GM23338 (cell line): ENCODE data around the gene RASL11A. TPM values are rescaled to one million over a fixed set of nuclear protein-coding genes. Genes with fewer than 3 reads are reported as not detected.

ENCODE experiments used
- ATAC-seq: fragments of 200-7000 bp; cut with Tn5 transposase; 3 replicates; pipeline ENCODE4 v1.9.1; 2020
- DNase-seq: peaks from one replicate; pipeline ENCODE4 v3.0.0-alpha.2; 2015; ENCODE audit warnings: low spot score
- H2AFZ ChIP-seq: fragments of 200-600 bp; sonication (generic); 2 replicates; pipeline ENCODE4 v1.8.0; 2016; ENCODE audit warnings: antibody characterized with exemption, mild to moderate bottlenecking, moderate library complexity
- H3F3A ChIP-seq: fragments of 200-600 bp; sonication (generic); replicated peaks from 2 replicates; pipeline ENCODE4 v1.8.0; 2017; ENCODE audit warnings: antibody characterized with exemption, mixed run types, low read depth
- H3K27ac ChIP-seq: fragments of 200-600 bp; sonication (generic); 2 replicates; pipeline ENCODE4 v1.6.1; 2016; ENCODE audit warnings: low read depth
- H3K27me3 ChIP-seq: fragments of 200-600 bp; sonication (generic); 2 replicates; pipeline ENCODE4 v1.8.0; 2016; ENCODE audit warnings: mild to moderate bottlenecking, mixed run types, moderate library complexity; ENCODE audit not compliant: insufficient read depth
- H3K36me3 ChIP-seq: fragments of 200-600 bp; sonication (generic); 2 replicates; pipeline ENCODE4 v1.8.0; 2016; ENCODE audit warnings: mild to moderate bottlenecking; ENCODE audit not compliant: insufficient read depth
- H3K4me1 ChIP-seq: fragments of 200-600 bp; sonication (generic); 2 replicates; pipeline ENCODE4 v1.8.0; 2016; ENCODE audit warnings: mild to moderate bottlenecking, moderate library complexity; ENCODE audit not compliant: insufficient read depth
- H3K4me2 ChIP-seq: fragments of 200-600 bp; sonication (generic); 2 replicates; pipeline ENCODE4 v1.7.1; 2017; ENCODE audit warnings: mixed run types
- H3K4me3 ChIP-seq: fragments of 200-600 bp; sonication (generic); 2 replicates; pipeline ENCODE4 v1.6.1; 2016; ENCODE audit warnings: mixed run types
- H3K79me2 ChIP-seq: fragments of 200-600 bp; sonication (generic); replicated peaks from 2 replicates; pipeline ENCODE4 v1.8.0; 2017; ENCODE audit warnings: mild to moderate bottlenecking; ENCODE audit not compliant: insufficient read depth
- H3K9me2 ChIP-seq: fragments of 200-600 bp; sonication (generic); 2 replicates; pipeline ENCODE4 v1.8.0; 2017; ENCODE audit not compliant: insufficient read depth
- H4K20me1 ChIP-seq: fragments of 200-600 bp; sonication (generic); replicated peaks from 2 replicates; pipeline ENCODE4 v1.8.0; 2017; ENCODE audit warnings: mild to moderate bottlenecking; ENCODE audit not compliant: insufficient read depth
- H3K27ac Mint-ChIP-seq: 2 replicates; pipeline ENCODE4 v1.8.0; 2020; ENCODE audit warnings: inconsistent platforms, mild to moderate bottlenecking, moderate library complexity, mixed read lengths
- H3K27me3 Mint-ChIP-seq: 3 replicates; pipeline ENCODE4 v1.8.0; 2022; ENCODE audit warnings: low read depth, mild to moderate bottlenecking, moderate library complexity, mixed read lengths, inconsistent platforms; ENCODE audit not compliant: insufficient read depth, poor library complexity
- H3K36me3 Mint-ChIP-seq: 3 replicates; pipeline ENCODE4 v1.8.0; 2021; ENCODE audit warnings: low read depth, mild to moderate bottlenecking, inconsistent platforms, moderate library complexity, mixed read lengths
- H3K4me1 Mint-ChIP-seq: 3 replicates; pipeline ENCODE4 v1.8.0; 2020; ENCODE audit warnings: mild to moderate bottlenecking, inconsistent platforms, mixed read lengths
- H3K4me3 Mint-ChIP-seq: 3 replicates; pipeline ENCODE4 v1.8.0; 2021; ENCODE audit warnings: moderate library complexity, mild to moderate bottlenecking, inconsistent platforms, mixed read lengths
- H3K9me3 Mint-ChIP-seq: 3 replicates; pipeline ENCODE4 v1.8.0; 2020; ENCODE audit warnings: moderate library complexity, mild to moderate bottlenecking, inconsistent platforms, mixed read lengths
- CREB1 ChIP-seq: fragments of 250-450 bp; sonication (Bioruptor Pico); IDR thresholded peaks from 2 replicates; pipeline ENCODE4 v1.5.0; 2020; ENCODE audit warnings: low read depth, mild to moderate bottlenecking, moderate library complexity
- CTCF ChIP-seq, 2 experiments: fragments of 200-600 bp in 1 of 2; sonication (generic) in 1 of 2; conservative IDR thresholded peaks; 2 replicates each; pipeline versions ENCODE4 v1.5.1 to v1.6.1; 2016 to 2017; ENCODE audit warnings: antibody characterized with exemption in 2 of 2, low read depth in 2 of 2, mild to moderate bottlenecking in 2 of 2, moderate library complexity in 1 of 2
- ETS1 ChIP-seq: IDR thresholded peaks from 2 replicates; pipeline ENCODE4 v1.6.1; 2016; ENCODE audit warnings: antibody characterized with exemption
- EZH2 ChIP-seq: fragments of 200-600 bp; sonication (generic); IDR thresholded peaks from one replicate; pipeline ENCODE4 v1.8.0; 2017; ENCODE audit warnings: antibody characterized with exemption, mild to moderate bottlenecking, low read depth; ENCODE audit not compliant: unreplicated experiment
- EZH2phosphoT487 ChIP-seq: fragments of 200-600 bp; sonication (generic); IDR thresholded peaks from one replicate; pipeline ENCODE4 v1.8.1; 2018; ENCODE audit warnings: antibody characterized with exemption; ENCODE audit not compliant: unreplicated experiment
- JUNB ChIP-seq: IDR thresholded peaks from one replicate; pipeline ENCODE4 v1.6.1; 2016; ENCODE audit warnings: antibody characterized with exemption; ENCODE audit not compliant: unreplicated experiment
- NANOG ChIP-seq: IDR thresholded peaks from 2 replicates; pipeline ENCODE4 v1.6.1; 2016; ENCODE audit warnings: antibody characterized with exemption, borderline replicate concordance
- POLR2AphosphoS5 ChIP-seq: IDR thresholded peaks from 2 replicates; pipeline ENCODE4 v1.6.1; 2016; ENCODE audit warnings: antibody characterized with exemption, low read depth
- REST ChIP-seq: IDR thresholded peaks from one replicate; pipeline ENCODE4 v1.6.1; 2018; ENCODE audit warnings: antibody characterized with exemption; ENCODE audit not compliant: unreplicated experiment
- STAT1 ChIP-seq: IDR thresholded peaks from one replicate; pipeline ENCODE4 v1.6.1; 2016; ENCODE audit warnings: antibody characterized with exemption; ENCODE audit not compliant: unreplicated experiment
- ZNF114 ChIP-seq: fragments of 250-450 bp; sonication (Bioruptor Pico); IDR thresholded peaks from 2 replicates; pipeline ENCODE4 v1.5.0; 2020; ENCODE audit warnings: mild to moderate bottlenecking, moderate library complexity
- ZNF331 ChIP-seq: fragments of 250-450 bp; sonication (Bioruptor Pico); IDR thresholded peaks from 2 replicates; pipeline ENCODE4 v1.5.0; 2020; ENCODE audit warnings: low read depth, mild to moderate bottlenecking, moderate library complexity
- ZNF462 ChIP-seq: fragments of 250-450 bp; sonication (Bioruptor Pico); IDR thresholded peaks from 2 replicates; pipeline ENCODE4 v1.5.0; 2020; ENCODE audit warnings: mild to moderate bottlenecking, moderate library complexity
- long read RNA-seq: library from polyadenylated mRNA; unstranded; transcript quantifications from one replicate; pipeline ENCODE4 v2.0.0, GENCODE V29; 2020; ENCODE audit not compliant: unreplicated experiment
- polyA plus RNA-seq: library from polyadenylated mRNA; unstranded; fragments of >200 nt; fragmentation: Nextera tagmentation; extraction: Ambion mirVana; gene quantifications from 2 replicates; pipeline ENCODE4 v1.2.1, GENCODE V29; 2016
- total RNA-seq: library from RNA; depleted of rRNA; stranded (reverse); fragments of >200 nt; shearing (Covaris generic); gene quantifications from 2 replicates; pipeline ENCODE4 v1.2.3, GENCODE V29; 2014; rRNA removed

RASL11A gene
- 3.3 and 3.8 TPM in 2 replicates for total RNA-seq
- 1.9 TPM in 2 replicates for polyA plus RNA-seq
- long read RNA-seq: 0 reads

- Histone ChIP-seq H3K79me2 (no peaks in the 10 kb centered on the region), H3K4me2 (peak within 1 kb of the TSS; percentile 89), H4K20me1 (no peaks in the 10 kb centered on the region), H3F3A (peaks cover 13% of the 10 kb centered on the region; the same call in 1 of the 2 replicates), H3K4me1 (no peaks in the 10 kb centered on the region; the same call in none of the 2 replicates), H2AFZ (peak within 1 kb of the TSS; percentile 100), H3K36me3 (no peaks in the 10 kb centered on the region), H3K27ac (no peak within 1 kb of the TSS), H3K4me3 (peak within 1 kb of the TSS; percentile 86), H3K27me3 (peaks cover 29% of the 10 kb centered on the region), H3K9me2 (no peaks in the 10 kb centered on the region)
- H3K9me3 Mint-ChIP-seq: no peaks in the 10 kb centered on the region; the same call in 2 of the 3 replicates
- H3K27ac Mint-ChIP-seq: peak within 1 kb of the TSS; percentile 64; the same call in 1 of the 2 replicates
- H3K27me3 Mint-ChIP-seq: peaks cover 22% of the 10 kb centered on the region
- no peaks in the 10 kb centered on the region for H3K36me3 Mint-ChIP-seq
- ATAC-seq (peak; percentile 89), DNase-seq (peak; percentile 95)
- H3K4me3 Mint-ChIP-seq: peak within 1 kb of the TSS; percentile 90
- H3K4me1 Mint-ChIP-seq: peaks cover 17% of the 10 kb centered on the region
- TF ChIP-seq CTCF (conservative IDR thresholded peaks at IDR 0.05; ENCODE audit: low read depth in 2 of 2) (peak; percentile 77 to 79), JUNB (no peak), ZNF462 (CRISPR knock-in tag) (no peak), ZNF114 (CRISPR knock-in tag) (no peak), EZH2phosphoT487 (no peak), CREB1 (no peak), POLR2AphosphoS5 (peak; percentile 77), ETS1 (no peak), STAT1 (no peak), NANOG (no peak), ZNF331 (CRISPR knock-in tag) (no peak), REST (no peak), EZH2 (no peak)
These were observed at the start of gene RASL11A for GRCh38 chr13:27270594-27271520. RASL11A (plus strand) TSS chr13:27270830; CDS start chr13:27270945, 115 bp downstream.
